HG03558 (cell line): ENCODE data around the gene FAM83F.

Source experiments
- ATAC-seq: cut with Tn5 transposase; IDR thresholded peaks from one replicate; pipeline ENCODE4 v1.9.1; 2021; ENCODE audit warnings: moderate number of reproducible peaks; ENCODE audit not compliant: unreplicated experiment; ENCODE audit errors: extremely low read depth

Gene FAM83F

DNA sequence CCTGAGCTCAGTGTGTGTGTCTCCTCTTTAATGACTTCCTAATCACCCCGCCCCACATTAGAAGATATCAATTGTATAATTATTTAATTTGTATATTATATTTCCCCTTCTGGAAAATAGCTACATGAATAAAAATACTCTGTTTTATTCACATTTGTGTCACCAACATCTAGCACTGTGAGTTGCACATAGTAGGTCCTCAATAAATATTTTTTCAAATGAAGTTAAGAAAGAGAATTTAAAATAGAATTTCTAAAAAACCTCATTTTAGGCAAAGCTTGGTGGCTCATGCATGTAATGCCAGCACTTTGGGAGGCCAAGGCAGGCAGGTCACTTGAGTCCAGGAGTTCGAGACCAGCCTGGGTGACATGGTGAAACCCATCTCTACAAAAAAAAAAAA, 59.7 kb downstream of the FAM83F start:
- no peak for ATAC-seq

DNA sequence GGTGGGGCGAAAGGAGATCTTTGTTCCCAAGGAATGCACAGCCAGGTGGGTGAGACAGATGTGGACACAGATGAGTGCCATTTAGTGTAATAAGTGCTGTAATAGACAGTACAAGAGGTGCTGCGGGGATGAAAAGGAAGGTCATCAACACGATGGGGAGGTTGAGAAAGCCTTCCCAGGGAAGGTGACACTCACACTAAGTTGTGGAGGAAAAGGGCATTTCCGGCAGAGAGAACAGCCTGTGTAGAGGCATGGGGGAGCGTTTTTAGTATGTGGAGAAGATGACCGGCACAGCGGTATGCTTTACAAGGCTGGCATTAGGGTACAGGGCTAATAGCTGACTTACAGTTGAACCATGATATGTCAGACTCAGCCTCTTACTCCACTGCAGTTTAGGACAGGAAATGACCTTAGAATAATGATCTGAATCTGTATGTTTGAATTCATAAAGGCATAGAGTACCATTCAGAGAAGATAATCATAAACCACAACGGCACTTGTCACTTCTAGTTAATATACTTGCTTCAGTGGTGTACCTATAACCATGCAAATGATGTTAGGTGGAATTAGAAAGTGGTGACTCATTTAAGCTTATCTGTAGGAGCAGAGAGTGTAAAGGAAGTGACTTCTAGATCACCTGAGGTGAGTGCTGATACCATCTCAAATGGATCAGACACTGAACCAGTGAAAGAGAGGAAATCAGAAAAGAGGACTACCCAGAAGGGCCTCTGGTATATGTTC, 60.6 kb downstream of the FAM83F start:
- ATAC-seq = no peak

DNA sequence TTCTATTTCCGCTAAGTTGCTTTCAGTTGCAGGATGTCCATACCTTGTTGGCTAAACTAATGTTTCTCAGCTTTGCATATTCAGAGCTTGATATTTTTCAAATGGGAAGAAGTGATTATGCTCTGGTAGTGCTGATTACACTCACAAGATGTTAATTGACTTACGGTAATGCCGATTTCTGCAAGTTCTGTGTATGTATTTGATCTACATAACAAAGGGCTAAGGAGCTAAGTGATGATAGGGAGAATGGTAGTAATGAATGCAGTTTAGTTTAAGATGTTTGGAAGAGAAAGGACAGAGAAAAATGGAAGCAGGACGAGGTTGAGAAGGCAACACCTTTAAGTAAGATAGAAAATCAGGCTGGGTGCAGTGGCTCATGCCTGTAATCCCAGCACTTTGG, 61.4 kb downstream of the FAM83F start:
- no peak for ATAC-seq

DNA sequence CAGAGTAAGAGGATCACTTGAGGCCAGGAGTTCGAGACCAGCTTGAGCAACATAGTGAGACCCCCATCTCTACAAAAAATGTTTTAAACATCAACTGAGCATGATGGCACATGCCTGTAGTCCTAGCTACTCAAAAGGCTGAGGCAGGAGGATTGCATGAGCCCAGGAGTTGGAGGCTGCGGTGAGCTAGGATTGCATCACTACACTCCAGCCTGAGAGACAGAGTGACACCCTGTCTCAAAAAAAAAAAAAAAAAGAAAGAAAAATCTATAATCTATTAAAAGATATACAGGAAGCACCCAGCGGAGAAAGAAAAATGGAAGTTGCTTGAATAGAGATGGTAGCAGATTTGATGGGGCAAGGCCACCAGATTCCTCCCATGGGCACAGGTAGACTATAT, 61.8 kb downstream of the FAM83F start:
- ATAC-seq = no peak

DNA sequence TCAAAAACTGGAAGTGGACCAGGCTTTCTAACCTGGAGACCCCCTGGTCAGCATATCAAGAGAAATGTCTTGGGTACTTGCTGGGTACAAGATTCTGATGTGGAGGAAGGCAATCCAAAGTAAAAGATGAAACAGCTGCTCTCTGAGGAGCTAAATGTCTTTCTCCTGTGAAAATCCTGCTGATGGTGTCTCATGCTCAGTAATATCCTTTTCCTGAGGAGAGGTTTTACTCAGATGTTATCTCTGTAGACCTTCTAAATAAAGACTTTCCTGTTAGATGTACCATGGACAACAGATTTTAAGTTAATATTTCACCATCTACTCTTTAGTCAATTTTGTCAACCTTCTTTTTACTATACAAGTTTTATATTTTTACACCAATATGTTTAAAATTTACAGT, 62.9 kb downstream of the FAM83F start:
- ATAC-seq = no peak

DNA sequence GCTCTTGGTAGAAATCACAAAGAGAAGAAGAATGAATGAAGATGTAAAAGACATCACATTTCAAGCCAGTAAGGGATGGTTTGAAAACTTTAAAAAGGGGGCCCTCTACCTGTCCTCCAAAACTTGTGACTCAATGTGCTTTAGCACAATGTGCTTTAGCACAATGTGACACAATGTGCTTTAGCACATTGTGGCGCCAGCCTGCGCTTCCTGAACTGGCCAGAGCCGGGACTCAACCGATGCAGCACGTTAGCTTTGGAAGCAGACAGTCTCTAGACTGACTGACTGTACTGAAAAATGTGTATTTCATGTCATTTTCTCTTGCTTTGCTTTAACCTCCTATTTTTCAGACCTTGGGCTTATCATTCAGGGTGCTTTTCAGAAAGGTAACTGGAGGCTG, 63.5 kb downstream of the FAM83F start:
- no peak for ATAC-seq

DNA sequence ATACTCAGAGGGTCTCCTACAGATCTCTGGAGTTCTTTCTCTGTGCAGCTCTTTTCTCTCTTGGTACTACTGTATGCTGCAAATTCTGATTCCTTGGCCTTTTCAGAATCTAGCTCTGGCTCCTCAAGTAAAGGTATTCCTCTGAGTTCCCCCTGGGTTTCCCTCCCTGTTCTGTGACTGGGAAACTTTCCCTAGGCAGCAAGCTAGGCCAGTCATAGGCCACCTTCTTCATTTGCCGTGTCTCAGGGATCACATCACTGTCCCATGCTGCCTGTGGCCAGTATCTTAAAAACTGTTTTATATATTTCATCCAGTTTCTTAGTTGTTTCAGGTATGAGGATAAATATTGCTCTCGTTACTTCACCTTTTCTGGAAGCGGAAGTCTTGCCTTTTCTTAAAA, 71.2 kb downstream of the FAM83F start:
- no peak for ATAC-seq

DNA sequence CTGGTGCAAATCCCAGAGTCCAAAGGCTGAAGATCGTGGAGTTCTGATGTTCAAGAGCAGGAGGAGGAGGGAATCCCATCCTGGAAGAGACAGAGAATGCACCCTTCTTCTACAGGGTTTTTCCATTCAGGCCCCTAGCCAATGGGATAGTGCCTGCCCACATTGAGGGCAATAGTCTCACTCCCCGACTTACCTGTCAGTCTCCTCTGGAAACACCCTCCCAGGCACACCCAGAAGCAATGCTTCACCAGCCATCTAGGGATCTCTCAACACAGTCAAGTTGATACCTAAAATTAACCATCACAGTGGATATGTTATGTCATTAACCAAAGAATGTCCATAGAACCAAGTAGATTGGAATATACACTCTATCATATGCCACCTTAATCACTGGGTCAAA, 72.9 kb downstream of the FAM83F start:
- no peak for ATAC-seq

DNA sequence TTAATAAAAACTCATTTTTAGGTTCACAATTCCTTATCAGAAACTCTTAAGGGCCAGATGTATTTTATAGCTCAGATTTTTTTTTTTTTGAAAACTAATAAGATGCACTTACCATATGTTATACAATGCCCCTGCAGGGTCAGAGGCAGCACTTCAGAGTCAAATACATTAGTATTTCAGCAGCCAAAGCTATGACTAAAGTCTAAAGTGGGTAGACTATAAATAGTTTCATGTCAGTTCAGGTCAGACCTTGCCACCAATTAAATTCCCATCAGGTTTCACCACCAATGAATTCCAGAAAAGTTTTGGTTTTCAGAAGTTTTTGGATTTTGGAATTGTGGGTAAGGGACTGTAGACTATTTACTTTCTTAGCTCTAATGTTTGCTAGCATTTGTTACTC, 75.9 kb downstream of the FAM83F start:
- ATAC-seq = no peak

DNA sequence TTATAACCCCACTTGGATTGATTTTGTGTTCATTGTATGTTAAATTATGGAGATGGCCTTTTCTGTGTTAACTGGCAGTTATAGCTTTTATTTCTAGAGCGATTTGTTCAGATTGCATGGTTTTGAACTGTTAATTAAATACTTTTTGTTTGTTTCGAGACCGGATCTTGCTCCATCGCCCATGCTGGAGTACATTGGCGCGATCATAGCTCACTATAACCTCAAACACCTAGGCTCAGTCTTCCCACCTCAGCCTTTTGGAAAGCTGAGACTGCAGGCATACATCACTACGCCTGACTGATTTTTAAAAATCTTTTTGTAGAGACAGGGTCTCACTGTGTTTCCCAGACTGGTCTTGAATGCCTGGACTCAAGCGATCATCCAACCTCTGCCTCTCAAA, 77.0 kb downstream of the FAM83F start:
- ATAC-seq = no peak

DNA sequence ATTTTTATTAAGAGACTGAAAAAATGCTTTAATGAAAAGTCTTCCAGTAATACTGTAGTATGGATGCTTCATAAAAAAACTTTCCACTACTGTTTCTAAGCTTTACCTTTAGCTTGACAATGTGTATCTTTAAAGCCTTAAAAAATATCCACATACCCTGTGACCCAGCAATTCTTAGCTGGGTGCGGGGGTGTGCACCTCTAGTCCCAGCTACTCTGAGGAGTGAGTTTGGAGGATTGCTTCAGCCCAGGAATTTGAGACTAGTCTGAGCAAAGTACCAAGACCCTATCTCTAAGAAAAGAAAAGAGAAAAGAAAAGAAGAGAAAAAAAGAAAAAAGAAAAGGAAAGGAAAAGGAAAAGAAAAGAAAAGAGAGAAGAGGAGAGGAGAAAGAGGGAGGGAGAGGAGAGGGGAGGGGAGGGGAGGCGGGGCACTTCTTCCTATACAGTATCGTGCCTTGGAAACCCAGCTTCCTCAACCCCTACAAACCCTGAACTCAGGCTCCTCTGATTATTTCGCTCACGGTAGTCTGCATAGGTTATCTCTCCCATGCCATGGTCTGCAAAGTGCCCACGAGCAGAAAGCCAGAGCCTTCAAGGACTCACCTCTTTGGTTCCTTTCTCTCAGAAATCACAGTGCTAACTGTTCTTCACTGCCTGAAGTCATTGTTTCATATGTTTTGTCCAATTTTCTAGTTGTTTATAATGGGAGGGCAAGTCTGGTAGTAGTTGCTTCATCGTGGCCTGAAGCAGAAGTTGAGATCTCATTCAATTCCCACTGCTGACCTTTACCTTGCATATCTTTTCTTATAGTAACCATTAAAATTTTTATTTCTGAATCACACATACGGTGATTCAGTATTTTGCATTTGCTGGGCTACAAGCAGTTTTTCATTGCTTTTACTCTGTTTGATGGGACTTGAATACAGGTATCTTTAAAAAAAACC, 82.2 kb downstream of the FAM83F start:
- no peak for ATAC-seq

DNA sequence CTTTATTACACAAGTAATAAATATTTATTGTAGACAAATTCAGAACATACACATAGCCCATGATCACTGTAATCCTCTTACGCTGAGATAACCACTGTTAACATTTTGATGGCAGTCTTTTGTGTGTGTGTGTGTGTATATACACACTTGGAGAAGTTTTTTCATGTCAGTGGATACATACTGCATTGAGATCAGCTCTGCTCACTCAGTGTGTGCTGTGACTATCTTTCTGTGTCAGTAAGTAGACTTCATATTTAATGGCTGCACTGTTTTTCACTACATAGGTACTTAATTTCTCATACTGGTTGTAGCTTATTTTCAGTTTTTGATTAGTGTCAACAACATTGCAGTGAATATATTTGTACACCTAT, 82.9 kb downstream of the FAM83F start:
- ATAC-seq = no peak

DNA sequence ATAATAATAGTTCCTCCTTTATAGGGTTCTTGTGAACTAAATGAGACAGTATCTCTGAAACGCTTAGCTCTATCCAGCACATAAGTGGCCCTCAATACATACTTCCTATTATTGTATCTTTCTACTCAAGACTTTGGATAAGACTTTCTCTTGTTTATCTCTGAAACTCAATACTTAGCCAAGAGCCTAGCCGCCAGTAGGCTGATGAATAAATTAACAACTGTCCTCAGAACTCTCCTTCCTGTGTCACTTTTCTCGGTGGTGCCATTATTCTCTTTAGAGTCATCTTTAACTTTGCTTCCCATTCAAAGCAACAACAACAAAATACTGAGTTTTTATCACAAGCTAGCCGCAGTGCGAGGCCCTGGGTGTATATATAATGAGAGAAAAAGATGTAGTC, 86.9 kb downstream of the FAM83F start:
- ATAC-seq = no peak

DNA sequence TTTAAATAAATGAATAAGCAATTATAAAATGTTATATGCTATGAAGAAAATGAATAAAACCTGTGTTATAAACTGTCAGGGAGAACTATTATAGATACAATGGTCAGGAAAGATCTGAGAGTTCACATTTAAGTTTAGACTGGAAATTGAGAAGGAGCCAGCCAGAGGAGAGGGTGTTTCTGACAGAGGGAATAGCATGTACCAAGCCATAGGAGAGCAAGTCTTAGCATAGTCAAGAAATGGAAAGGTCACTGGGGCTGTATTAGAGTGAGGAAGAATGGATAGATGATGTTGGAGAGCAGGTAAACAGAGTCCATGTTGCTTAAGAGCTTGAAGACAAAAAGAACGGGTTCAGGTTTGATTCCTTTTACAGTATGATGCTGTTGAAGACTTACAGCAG, 87.4 kb downstream of the FAM83F start:
- no peak for ATAC-seq

DNA sequence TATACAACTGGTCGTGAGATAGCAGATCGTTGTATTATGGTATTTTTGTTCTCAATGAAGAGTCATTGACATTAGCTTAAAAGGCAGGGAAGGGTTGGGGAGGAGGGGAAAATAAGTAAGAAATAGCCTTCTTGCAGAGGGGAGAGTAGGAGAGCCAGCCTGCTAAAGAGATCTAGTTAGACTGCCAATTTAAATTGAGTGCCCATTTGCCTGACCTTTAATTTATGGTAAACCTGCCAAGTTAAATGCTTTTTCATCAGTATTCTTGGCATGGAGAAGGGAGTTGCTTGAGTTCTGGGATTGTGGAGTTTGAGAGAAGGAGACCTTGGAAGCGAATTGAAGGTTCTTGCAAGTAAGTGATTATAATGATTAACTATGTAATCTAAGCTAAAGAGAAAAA, 89.0 kb downstream of the FAM83F start:
- ATAC-seq = no peak

DNA sequence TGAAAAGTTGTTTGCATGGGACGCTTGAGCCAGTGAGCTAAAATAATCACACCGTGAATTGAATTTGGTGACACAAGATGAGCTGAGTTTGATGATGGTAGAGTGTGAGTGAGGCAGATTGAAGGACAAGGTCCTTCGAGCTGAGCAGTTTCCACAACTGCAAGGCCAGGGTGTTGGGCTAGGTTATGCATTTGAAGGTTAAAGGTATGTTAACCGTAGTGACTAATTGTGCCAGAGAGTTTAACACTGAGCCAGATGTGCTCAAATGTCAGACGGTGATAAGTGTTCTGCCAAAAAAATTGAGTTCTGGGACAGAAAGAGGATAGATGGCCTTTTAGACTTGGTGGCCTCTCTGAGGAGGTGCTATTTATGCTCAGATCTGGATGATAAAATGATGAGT, 89.5 kb downstream of the FAM83F start:
- no peak for ATAC-seq

DNA sequence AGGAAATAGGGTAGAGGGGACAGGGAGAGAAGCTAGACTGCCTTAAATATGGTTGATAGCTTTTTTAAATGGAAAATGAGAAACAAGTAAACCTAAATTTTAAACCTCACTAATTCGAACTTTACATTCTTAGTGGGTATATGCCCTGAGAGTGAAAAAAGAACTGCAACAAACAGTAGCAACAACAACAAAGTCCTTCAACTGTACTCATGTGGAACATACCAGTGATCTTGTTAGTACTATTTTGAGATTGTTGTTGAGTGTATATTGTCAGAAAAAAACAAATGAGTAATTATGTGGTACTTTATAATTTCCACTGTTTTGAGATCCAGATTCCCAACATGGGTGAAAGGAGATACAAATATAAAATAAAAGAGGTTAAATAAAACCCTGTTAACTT, 94.1 kb downstream of the FAM83F start:
- no peak for ATAC-seq
